CD4-positive, alpha-beta memory T cell (primary cell): ENCODE data around the gene CLEC18B. TPM values are rescaled to one million over a fixed set of nuclear protein-coding genes. Genes with fewer than 3 reads are reported as not detected.
"Not testable (repeated sequence)": the region's sequence is repeated elsewhere in the genome, so short reads cannot be mapped to it uniquely, and the experiment has no call there.

Source experiments
- CTCF ChIA-PET: fragments of 350-600 bp; sonication (Branson Sonifier 250); formaldehyde crosslinking; loops from one replicate; lab custom pipeline; 2021; ENCODE audit warnings: inconsistent platforms; ENCODE audit not compliant: partially characterized antibody; lab: Charles Lee
- POLR2A ChIA-PET: fragments of 350-600 bp; sonication (Branson Sonifier 250); formaldehyde crosslinking; loops from one replicate; lab custom pipeline; 2021; ENCODE audit not compliant: partially characterized antibody; lab: Charles Lee
- DNase-seq, 5 donors: peaks; one replicate each; pipeline versions ENCODE4 v3.0.0 to v3.0.0-alpha.2; 2020 to 2022; ENCODE audit warnings: mixed read lengths in 1 of 5
- H3K27ac ChIP-seq: one replicate; pipeline ENCODE4 v1.7.0; 2013; ENCODE audit warnings: low read depth, low read length
- H3K27me3 ChIP-seq: 2 replicates; pipeline ENCODE4 v1.7.0; 2013; ENCODE audit warnings: mild to moderate bottlenecking, low read length, moderate library complexity; ENCODE audit not compliant: insufficient read depth
- H3K36me3 ChIP-seq: 2 replicates; pipeline ENCODE4 v1.7.0; 2013; ENCODE audit warnings: mild to moderate bottlenecking, low read length, moderate library complexity; ENCODE audit not compliant: insufficient read depth
- H3K4me1 ChIP-seq: 2 replicates; pipeline ENCODE4 v1.7.0; 2013; ENCODE audit warnings: mild to moderate bottlenecking, low read length, moderate library complexity; ENCODE audit not compliant: insufficient read depth
- H3K4me3 ChIP-seq, 2 donors: one replicate each; pipeline ENCODE4 v1.7.0; 2013; ENCODE audit warnings: low read length in 2 of 2, mild to moderate bottlenecking in 1 of 2
- H3K9me3 ChIP-seq, 2 donors: one replicate each; pipeline ENCODE4 v1.7.0; 2013; ENCODE audit warnings: low read length in 2 of 2, control low read depth in 1 of 2; ENCODE audit not compliant: control insufficient read depth in 1 of 2
- H3K27ac Mint-ChIP-seq, 7 donors: one replicate each; pipeline ENCODE4 v1.8.0; 2020 to 2021; ENCODE audit warnings: mixed read lengths in 7 of 7, mild to moderate bottlenecking in 6 of 7, inconsistent platforms in 3 of 7, moderate library complexity in 3 of 7
- H3K27me3 Mint-ChIP-seq, 2 donors: one replicate each; pipeline ENCODE4 v1.8.0; 2020 to 2021; ENCODE audit warnings: mixed read lengths in 2 of 2
- H3K36me3 Mint-ChIP-seq, 2 donors: one replicate each; pipeline ENCODE4 v1.8.0; 2020 to 2021; ENCODE audit warnings: mixed read lengths in 2 of 2, inconsistent platforms in 1 of 2, mild to moderate bottlenecking in 1 of 2
- H3K4me1 Mint-ChIP-seq, 4 donors: one replicate each; pipeline ENCODE4 v1.8.0; 2020 to 2021; ENCODE audit warnings: mixed read lengths in 4 of 4, mild to moderate bottlenecking in 1 of 4
- H3K4me3 Mint-ChIP-seq, 8 donors: one replicate each; pipeline ENCODE4 v1.8.0; 2020 to 2021; ENCODE audit warnings: mixed read lengths in 8 of 8, mild to moderate bottlenecking in 7 of 8, moderate library complexity in 6 of 8, inconsistent platforms in 3 of 8
- H3K9me3 Mint-ChIP-seq, 8 donors: one replicate each; pipeline ENCODE4 v1.8.0; 2020 to 2021; ENCODE audit warnings: mixed read lengths in 8 of 8, mild to moderate bottlenecking in 5 of 8, inconsistent platforms in 3 of 8, moderate library complexity in 1 of 8
- intact Hi-C: fragments of 100-400 bp; cut with micrococcal nuclease; formaldehyde crosslinking; loops from one replicate; pipeline ENCODE4 v1.15.1; 2023
- polyA plus RNA-seq, 2 donors: library from polyadenylated mRNA; unstranded; fragments of 300-500 nt; fragmentation: Illumina TruSeq; gene quantifications; one replicate each; pipeline ENCODE4 v1.2.3, GENCODE V29; 2021
- total RNA-seq, 2 experiments: library from RNA; stranded (reverse); gene quantifications; one replicate each; pipeline ENCODE4 v1.2.3, GENCODE V29; 2021

CLEC18B gene
- total and polyA plus RNA-seq, 4 experiments from 2014 or later, result 1.3 to 3.1 TPM; not detected in 2

GRCh38 chr16:74423721-74424120 lies 2.4 kb upstream of the CLEC18B start:
- H3K4me3 Mint-ChIP-seq, H3K27ac Mint-ChIP-seq, H3K9me3 Mint-ChIP-seq, H3K4me1 ChIP-seq, DNase-seq, CTCF ChIA-PET, H3K4me3 ChIP-seq, intact Hi-C loops, H3K4me1 Mint-ChIP-seq, H3K27me3 Mint-ChIP-seq, H3K36me3 Mint-ChIP-seq, H3K27me3 ChIP-seq, H3K36me3 ChIP-seq, H3K9me3 ChIP-seq, H3K27ac ChIP-seq: not testable (repeated sequence)
- POLR2A ChIA-PET, result interaction anchor here (0.6 kb wide), 1 partner anchor 56 kb away, joined by 4 read pairs; no protein-coding TSS in a partner anchor

- H3K9me3 Mint-ChIP-seq, H3K27ac ChIP-seq, H3K27me3 Mint-ChIP-seq, POLR2A ChIA-PET, H3K4me1 ChIP-seq, H3K36me3 Mint-ChIP-seq, H3K27ac Mint-ChIP-seq, H3K27me3 ChIP-seq, H3K4me3 ChIP-seq, CTCF ChIA-PET, DNase-seq, H3K4me3 Mint-ChIP-seq, H3K4me1 Mint-ChIP-seq, H3K9me3 ChIP-seq, H3K36me3 ChIP-seq, intact Hi-C loops: not testable (repeated sequence)
These were observed 808 bp upstream of the CLEC18B start for GRCh38 chr16:74422086-74422485.

GRCh38 chr16:74421482-74421785 lies 156 bp upstream of the CLEC18B start:
- H3K27me3 Mint-ChIP-seq, intact Hi-C loops, H3K27me3 ChIP-seq: not testable (repeated sequence)

GRCh38 chr16:74419811-74420210 lies 1.5 kb downstream of the CLEC18B start:
- H3K9me3 ChIP-seq, POLR2A ChIA-PET, H3K4me3 Mint-ChIP-seq, H3K27ac ChIP-seq, H3K36me3 Mint-ChIP-seq, H3K36me3 ChIP-seq, H3K27me3 ChIP-seq, H3K4me1 ChIP-seq, H3K4me3 ChIP-seq, H3K27me3 Mint-ChIP-seq, H3K9me3 Mint-ChIP-seq, H3K4me1 Mint-ChIP-seq, DNase-seq, H3K27ac Mint-ChIP-seq, CTCF ChIA-PET, intact Hi-C loops: not testable (repeated sequence)

More at GRCh38 chr16:74421482-74421785, 156 bp upstream of the CLEC18B start:
- H3K27ac Mint-ChIP-seq, H3K4me3 ChIP-seq, H3K4me3 Mint-ChIP-seq, H3K9me3 ChIP-seq, POLR2A ChIA-PET, H3K4me1 Mint-ChIP-seq, CTCF ChIA-PET, DNase-seq, H3K27ac ChIP-seq, H3K36me3 Mint-ChIP-seq, H3K36me3 ChIP-seq, H3K4me1 ChIP-seq, H3K9me3 Mint-ChIP-seq: not testable (repeated sequence)

GRCh38 chr16:74417897-74418296 lies 3.4 kb downstream of the CLEC18B start:
- DNase-seq, H3K27me3 ChIP-seq, H3K4me3 Mint-ChIP-seq, intact Hi-C loops, H3K27ac Mint-ChIP-seq, CTCF ChIA-PET, H3K4me3 ChIP-seq, H3K36me3 ChIP-seq, H3K4me1 ChIP-seq, POLR2A ChIA-PET, H3K4me1 Mint-ChIP-seq, H3K9me3 ChIP-seq, H3K36me3 Mint-ChIP-seq, H3K9me3 Mint-ChIP-seq, H3K27me3 Mint-ChIP-seq, H3K27ac ChIP-seq: not testable (repeated sequence)

- H3K27me3 Mint-ChIP-seq, H3K4me1 Mint-ChIP-seq, H3K9me3 ChIP-seq, CTCF ChIA-PET, H3K4me3 ChIP-seq, H3K4me1 ChIP-seq, intact Hi-C loops, DNase-seq, H3K36me3 Mint-ChIP-seq, H3K36me3 ChIP-seq, H3K27ac ChIP-seq, H3K27me3 ChIP-seq, H3K4me3 Mint-ChIP-seq, H3K27ac Mint-ChIP-seq, H3K9me3 Mint-ChIP-seq, POLR2A ChIA-PET: not testable (repeated sequence)
These were observed 7.4 kb downstream of the CLEC18B start for GRCh38 chr16:74413920-74414319.

GRCh38 chr16:74413485-74413884 lies 7.8 kb downstream of the CLEC18B start:
- H3K9me3 ChIP-seq, H3K27me3 Mint-ChIP-seq, H3K4me3 Mint-ChIP-seq, H3K36me3 Mint-ChIP-seq, H3K9me3 Mint-ChIP-seq, H3K27ac ChIP-seq, H3K27ac Mint-ChIP-seq, intact Hi-C loops, H3K4me1 Mint-ChIP-seq, H3K4me1 ChIP-seq, H3K4me3 ChIP-seq, H3K36me3 ChIP-seq, DNase-seq, POLR2A ChIA-PET, CTCF ChIA-PET, H3K27me3 ChIP-seq: not testable (repeated sequence)

- H3K4me1 Mint-ChIP-seq, H3K27ac Mint-ChIP-seq, H3K27me3 ChIP-seq, intact Hi-C loops, H3K9me3 ChIP-seq, H3K9me3 Mint-ChIP-seq, H3K4me1 ChIP-seq, H3K36me3 Mint-ChIP-seq, POLR2A ChIA-PET, H3K27me3 Mint-ChIP-seq, H3K36me3 ChIP-seq, CTCF ChIA-PET, H3K27ac ChIP-seq, DNase-seq, H3K4me3 ChIP-seq, H3K4me3 Mint-ChIP-seq: not testable (repeated sequence)
These were observed 8.4 kb downstream of the CLEC18B start for GRCh38 chr16:74412775-74413390.
